ENCODE data around the gene DGCR2.

DGCR2 gene

DNA sequence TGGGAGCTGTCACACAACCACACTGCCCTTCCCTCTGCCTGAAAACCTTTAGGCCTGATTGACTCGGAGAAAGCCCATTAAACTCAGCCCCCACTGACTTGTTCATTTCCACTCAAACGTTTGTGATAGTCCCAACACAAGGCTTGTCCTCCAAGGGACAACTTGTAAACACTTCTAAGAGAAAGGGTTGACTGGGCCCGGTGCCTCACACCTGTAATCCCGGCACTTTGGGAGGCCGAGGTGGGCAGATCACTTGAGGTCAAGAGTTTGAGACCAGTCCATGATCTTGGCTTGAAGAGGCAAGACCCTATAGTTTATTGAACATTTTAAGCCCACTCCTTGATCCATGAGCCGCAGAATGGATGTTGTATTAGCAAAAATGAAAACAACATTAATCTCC is 122.8 kb downstream of the DGCR2 start:
- Histone ChIP-seq H3K9me3 (ENCODE audit: insufficient read depth, low read length) (no peaks in the 10 kb centered on the region), H3K9me2 (replicated peaks; ENCODE audit: insufficient read depth, low read length) (no peaks in the 10 kb centered on the region), H3F3A (ENCODE audit: insufficient read depth) (no peaks in the 10 kb centered on the region), H3K27ac (ENCODE audit: low read depth, low read length) (no peak overlapping the region), H2AFZ (ENCODE audit: low read depth, low read length, severe bottlenecking) (no peak overlapping the region), H3K27me3 (ENCODE audit: low read length) (no peaks in the 10 kb centered on the region), H3K9ac (ENCODE audit: low read length) (no peak overlapping the region), H3K4me3 (ENCODE audit: insufficient read depth, low read length, poor library complexity, severe bottlenecking) (no peak overlapping the region), H4K20me1 (ENCODE audit: low read depth, low read length) (no peaks in the 10 kb centered on the region), H3K79me2 (ENCODE audit: insufficient read depth, low read length) (no peaks in the 10 kb centered on the region), H3K36me3 (ENCODE audit: low read length) (no peaks in the 10 kb centered on the region), H3K4me2 (ENCODE audit: low read depth, low read length, poor library complexity, severe bottlenecking) (no peak overlapping the region)
- TF ChIP-seq, protein P1, sequence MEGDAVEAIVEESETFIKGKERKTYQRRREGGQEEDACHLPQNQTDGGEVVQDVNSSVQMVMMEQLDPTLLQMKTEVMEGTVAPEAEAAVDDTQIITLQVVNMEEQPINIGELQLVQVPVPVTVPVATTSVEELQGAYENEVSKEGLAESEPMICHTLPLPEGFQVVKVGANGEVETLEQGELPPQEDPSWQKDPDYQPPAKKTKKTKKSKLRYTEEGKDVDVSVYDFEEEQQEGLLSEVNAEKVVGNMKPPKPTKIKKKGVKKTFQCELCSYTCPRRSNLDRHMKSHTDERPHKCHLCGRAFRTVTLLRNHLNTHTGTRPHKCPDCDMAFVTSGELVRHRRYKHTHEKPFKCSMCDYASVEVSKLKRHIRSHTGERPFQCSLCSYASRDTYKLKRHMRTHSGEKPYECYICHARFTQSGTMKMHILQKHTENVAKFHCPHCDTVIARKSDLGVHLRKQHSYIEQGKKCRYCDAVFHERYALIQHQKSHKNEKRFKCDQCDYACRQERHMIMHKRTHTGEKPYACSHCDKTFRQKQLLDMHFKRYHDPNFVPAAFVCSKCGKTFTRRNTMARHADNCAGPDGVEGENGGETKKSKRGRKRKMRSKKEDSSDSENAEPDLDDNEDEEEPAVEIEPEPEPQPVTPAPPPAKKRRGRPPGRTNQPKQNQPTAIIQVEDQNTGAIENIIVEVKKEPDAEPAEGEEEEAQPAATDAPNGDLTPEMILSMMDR (IDR thresholded peaks at IDR 0.05; ENCODE audit: insufficient read depth, low read length, poor library complexity, severe bottlenecking) = no peak
- no peak for TF ChIP-seq EZH2phosphoT487 (conservative IDR thresholded peaks at IDR 0.05; ENCODE audit: low read length)

DNA sequence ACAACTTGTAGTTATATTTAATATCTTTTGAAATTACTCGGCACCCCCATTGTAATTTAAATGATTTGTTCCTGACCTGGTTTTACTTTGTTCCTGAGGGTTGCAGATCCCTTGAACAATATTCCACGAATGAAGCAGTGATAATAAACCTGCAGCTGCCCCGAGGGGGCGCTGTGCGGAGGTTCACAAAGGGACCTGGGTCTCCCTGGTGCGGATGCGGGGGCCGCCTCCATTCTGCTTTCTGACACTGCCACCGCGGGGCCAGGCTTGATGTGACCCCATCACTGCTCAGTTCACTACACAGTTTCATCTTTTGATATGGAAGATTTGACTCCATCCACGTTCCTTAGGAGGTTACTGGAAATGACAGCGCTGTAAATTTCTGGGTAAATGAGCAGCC is 123.2 kb downstream of the DGCR2 start:
- H3K27me3 ChIP-seq (ENCODE audit: low read length) = no peaks in the 10 kb centered on the region
- no peaks in the 10 kb centered on the region for H3K79me2 ChIP-seq (ENCODE audit: insufficient read depth, low read length)
- H3K36me3 ChIP-seq (ENCODE audit: low read length) = no peaks in the 10 kb centered on the region
- H3K9me2 ChIP-seq (replicated peaks; ENCODE audit: insufficient read depth, low read length) = no peaks in the 10 kb centered on the region
- H2AFZ ChIP-seq (ENCODE audit: low read depth, low read length, severe bottlenecking) = no peak overlapping the region
- H3K9me3 ChIP-seq (ENCODE audit: insufficient read depth, low read length) = no peaks in the 10 kb centered on the region
- H3K9ac ChIP-seq (ENCODE audit: low read length) = no peak overlapping the region
- no peaks in the 10 kb centered on the region for H3F3A ChIP-seq (ENCODE audit: insufficient read depth)
- no peak overlapping the region for H3K4me3 ChIP-seq (ENCODE audit: insufficient read depth, low read length, poor library complexity, severe bottlenecking)
- no peak overlapping the region for H3K27ac ChIP-seq (ENCODE audit: low read depth, low read length)
- no peaks in the 10 kb centered on the region for H4K20me1 ChIP-seq (ENCODE audit: low read depth, low read length)
- TF ChIP-seq, protein P1 (IDR thresholded peaks at IDR 0.05; ENCODE audit: insufficient read depth, low read length, poor library complexity, severe bottlenecking) = no peak
- TF ChIP-seq EZH2phosphoT487 (conservative IDR thresholded peaks at IDR 0.05; ENCODE audit: low read length) = no peak
- H3K4me2 ChIP-seq (ENCODE audit: low read depth, low read length, poor library complexity, severe bottlenecking) = no peak overlapping the region

DNA sequence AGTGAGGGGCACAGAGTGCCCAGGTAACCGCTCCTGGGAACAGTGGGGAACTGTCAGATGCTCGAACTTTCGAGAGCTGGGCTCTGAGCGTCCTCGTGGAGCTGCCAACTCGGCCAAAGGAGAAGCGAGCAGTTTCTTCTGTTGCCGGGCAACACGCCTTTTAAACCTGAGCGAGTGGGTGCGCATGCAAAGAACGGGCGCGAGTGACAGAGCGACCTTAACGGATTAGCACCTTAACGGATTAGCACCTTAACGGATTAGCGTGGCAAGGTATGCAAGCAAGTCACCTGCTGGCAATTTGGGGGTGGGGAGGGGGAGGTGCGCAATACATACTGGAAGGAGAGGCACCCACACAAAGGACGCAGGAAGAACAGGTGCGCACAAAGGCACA is 124.3 kb downstream of the DGCR2 start:
- H3K9me2 ChIP-seq (replicated peaks; ENCODE audit: insufficient read depth, low read length) = no peaks in the 10 kb centered on the region
- no peak overlapping the region for H2AFZ ChIP-seq (ENCODE audit: low read depth, low read length, severe bottlenecking)
- no peaks in the 10 kb centered on the region for H3K36me3 ChIP-seq (ENCODE audit: low read length)
- no peaks in the 10 kb centered on the region for H3K9me3 ChIP-seq (ENCODE audit: insufficient read depth, low read length)
- no peaks in the 10 kb centered on the region for H3K27me3 ChIP-seq (ENCODE audit: low read length)
- TF ChIP-seq, protein P1 (IDR thresholded peaks at IDR 0.05; ENCODE audit: insufficient read depth, low read length, poor library complexity, severe bottlenecking) = no peak
- no peak for TF ChIP-seq EZH2phosphoT487 (conservative IDR thresholded peaks at IDR 0.05; ENCODE audit: low read length)
- no peak overlapping the region for H3K9ac ChIP-seq (ENCODE audit: low read length)
- H3K79me2 ChIP-seq (ENCODE audit: insufficient read depth, low read length) = no peaks in the 10 kb centered on the region
- H3K4me3 ChIP-seq (ENCODE audit: insufficient read depth, low read length, poor library complexity, severe bottlenecking) = no peak overlapping the region
- H3F3A ChIP-seq (ENCODE audit: insufficient read depth) = no peaks in the 10 kb centered on the region
- no peak overlapping the region for H3K4me2 ChIP-seq (ENCODE audit: low read depth, low read length, poor library complexity, severe bottlenecking)
- H3K27ac ChIP-seq (ENCODE audit: low read depth, low read length) = no peak overlapping the region
- no peaks in the 10 kb centered on the region for H4K20me1 ChIP-seq (ENCODE audit: low read depth, low read length)
